Keratinocyte (primary cell): ENCODE data around the gene PLXNB3. TPM values are rescaled to one million over a fixed set of nuclear protein-coding genes. Genes with fewer than 3 reads are reported as not detected.

Experiments used
- DNase-seq: peaks from one replicate; pipeline ENCODE4 v3.0.0-alpha.2; 2011; ENCODE audit warnings: low read depth, missing footprints, low spot score
- FAIRE-seq: peaks from 2 replicates; lab custom pipeline; 2011; peaks lifted over from hg19 to GRCh38; lab: Jason Lieb, UNC
- H2AFZ ChIP-seq: 2 replicates; pipeline ENCODE4 v1.6.0; 2012; ENCODE audit warnings: low read length, control low read depth, inconsistent platforms; ENCODE audit not compliant: control insufficient read depth
- H3K27ac ChIP-seq: 2 replicates; pipeline ENCODE4 v1.5.1; 2011; ENCODE audit warnings: low read length; ENCODE audit not compliant: control insufficient read depth, insufficient read depth
- H3K27me3 ChIP-seq: 3 replicates; pipeline ENCODE4 v1.6.0; 2011; ENCODE audit warnings: low read length; ENCODE audit not compliant: control insufficient read depth, insufficient read depth; ENCODE audit errors: extremely low read depth
- H3K36me3 ChIP-seq, 2 experiments: 2 replicates in 1 of 2; 3 replicates in 1 of 2; pipeline ENCODE4 v1.5.1; 2011; ENCODE audit warnings: low read length in 2 of 2, mild to moderate bottlenecking in 1 of 2; ENCODE audit not compliant: control insufficient read depth in 2 of 2, insufficient read depth in 2 of 2; ENCODE audit errors: extremely low read depth in 1 of 2
- H3K4me1 ChIP-seq: 3 replicates; pipeline ENCODE4 v1.5.1; 2011; ENCODE audit warnings: low read length; ENCODE audit not compliant: control insufficient read depth, insufficient read depth; ENCODE audit errors: extremely low read depth
- H3K4me2 ChIP-seq: 3 replicates; pipeline ENCODE4 v1.6.0; 2011; ENCODE audit warnings: low read depth, low read length; ENCODE audit not compliant: control insufficient read depth, insufficient read depth; ENCODE audit errors: extremely low read depth
- H3K4me3 ChIP-seq, 3 experiments: fragments of 200-600 bp in 1 of 3; sonication (generic) in 1 of 3; 2 replicates in 2 of 3; 3 replicates in 1 of 3; pipeline ENCODE4 v1.5.1; 2011 to 2016; ENCODE audit warnings: low read length in 3 of 3, mild to moderate bottlenecking in 3 of 3, control low read depth in 2 of 3, inconsistent platforms in 1 of 3, low read depth in 1 of 3, mixed read lengths in 1 of 3, mixed run types in 1 of 3, moderate library complexity in 1 of 3; ENCODE audit not compliant: control insufficient read depth in 2 of 3, insufficient read depth in 2 of 3; ENCODE audit errors: extremely low read depth in 1 of 3
- H3K79me2 ChIP-seq: 2 replicates; pipeline ENCODE4 v1.6.0; 2012; ENCODE audit warnings: low read length; ENCODE audit not compliant: control insufficient read depth, insufficient read depth
- H3K9ac ChIP-seq: 3 replicates; pipeline ENCODE4 v1.6.0; 2011; ENCODE audit warnings: low read length; ENCODE audit not compliant: control insufficient read depth, insufficient read depth; ENCODE audit errors: extremely low read depth
- H3K9me1 ChIP-seq: 3 replicates; pipeline ENCODE4 v1.6.0; 2011; ENCODE audit warnings: low read length; ENCODE audit not compliant: control insufficient read depth, insufficient read depth; ENCODE audit errors: extremely low read depth
- H3K9me3 ChIP-seq: 2 replicates; pipeline ENCODE4 v1.5.1; 2012; ENCODE audit warnings: low read depth, low read length; ENCODE audit not compliant: control insufficient read depth
- H4K20me1 ChIP-seq: 3 replicates; pipeline ENCODE4 v1.6.0; 2011; ENCODE audit warnings: low read length; ENCODE audit not compliant: control insufficient read depth, insufficient read depth; ENCODE audit errors: extremely low read depth
- CTCF ChIP-seq, 3 experiments: IDR thresholded peaks in 1 of 3; conservative IDR thresholded peaks in 1 of 3; optimal IDR thresholded peaks in 1 of 3; 2 replicates in 2 of 3; 3 replicates in 1 of 3; pipeline versions ENCODE3 to v1.5.1; 2011; ENCODE audit warnings: low read length in 3 of 3, mild to moderate bottlenecking in 3 of 3, moderate library complexity in 2 of 3, control low read depth in 1 of 3, inconsistent platforms in 1 of 3; ENCODE audit not compliant: insufficient read depth in 2 of 3; ENCODE audit errors: extremely low read depth in 1 of 3
- EZH2 ChIP-seq: IDR thresholded peaks from one replicate; pipeline ENCODE4 v1.6.1; 2012; ENCODE audit warnings: inconsistent platforms, mild to moderate bottlenecking, low read length, moderate library complexity
- dilution Hi-C: fragments of 300-500 bp; cut with MboI; formaldehyde crosslinking; loops from one replicate; pipeline ENCODE4 v1.7.0; 2020; ENCODE audit warnings: low sequenced_read_pairs; ENCODE audit not compliant: extremely low pct_ligation_motif_present
- polyA plus RNA-seq, 5 experiments: library from polyadenylated mRNA; depleted of rRNA in 3 of 5; stranded (reverse) in 3 of 5; stranded (forward) in 1 of 5; unstranded in 1 of 5; fragments of >200 nt; gene quantifications; 1 replicate in 1 of 5; 2 replicates in 3 of 5; 3 replicates in 1 of 5; pipeline versions ENCODE4 v1.2.1 to v1.2.3, GENCODE V29; 2011 to 2012; ENCODE audit warnings: missing spikeins in 2 of 5, low read depth in 1 of 5, low replicate concordance in 1 of 5

Gene PLXNB3
- polyA plus RNA-seq, 1 donor (not counting 4 experiments of a cell fraction or from before 2014, with no cell fraction given): 7.2 TPM

GRCh38 chrX:153769865-153770600 is 6.0 kb downstream of the PLXNB3 start:
- no peak overlapping the region for H3K4me2 ChIP-seq
- peaks cover 0 to 4% of the 10 kb centered on the region in 2 experiments for H3K36me3 ChIP-seq
- H3K9me1 ChIP-seq: no peaks in the 10 kb centered on the region
- DNase-seq (no peak), FAIRE-seq (no peak)
- peaks cover 4% of the 10 kb centered on the region for H3K9me3 ChIP-seq
- no peaks in the 10 kb centered on the region for H3K27me3 ChIP-seq
- no peaks in the 10 kb centered on the region for H4K20me1 ChIP-seq
- dilution Hi-C loops: no loop called here
- no peaks in the 10 kb centered on the region for H3K79me2 ChIP-seq
- no peak overlapping the region for H2AFZ ChIP-seq
- no peak overlapping the region for H3K4me3 ChIP-seq
- peaks cover 4% of the 10 kb centered on the region for H3K4me1 ChIP-seq
- H3K27ac ChIP-seq: no peak overlapping the region
- TF ChIP-seq EZH2 (no peak), CTCF (optimal IDR thresholded peaks at IDR 0.05 in 1 of 3, IDR thresholded peaks at IDR 0.05 in 1 of 3, conservative IDR thresholded peaks at IDR 0.05 in 1 of 3; ENCODE audit: extremely low read depth in 1 of 3, insufficient read depth in 2 of 3, low read length in 3 of 3) (no peak)
- H3K9ac ChIP-seq: no peak overlapping the region

GRCh38 chrX:153770601-153771414 is 6.8 kb downstream of the PLXNB3 start:
- Histone ChIP-seq H4K20me1 (no peaks in the 10 kb centered on the region), H2AFZ (no peak overlapping the region), H3K9me3 (peaks cover 4% of the 10 kb centered on the region), H3K4me1 (no peaks in the 10 kb centered on the region), H3K79me2 (no peaks in the 10 kb centered on the region), H3K9me1 (no peaks in the 10 kb centered on the region), H3K4me3 (no peak overlapping the region), H3K27me3 (no peaks in the 10 kb centered on the region), H3K9ac (no peak overlapping the region), H3K4me2 (no peak overlapping the region), H3K27ac (no peak overlapping the region), H3K36me3 (peaks cover 0 to 6% of the 10 kb centered on the region in 2 experiments)
- TF ChIP-seq EZH2 (no peak), CTCF (optimal IDR thresholded peaks at IDR 0.05 in 1 of 3, IDR thresholded peaks at IDR 0.05 in 1 of 3, conservative IDR thresholded peaks at IDR 0.05 in 1 of 3; ENCODE audit: extremely low read depth in 1 of 3, insufficient read depth in 2 of 3, low read length in 3 of 3) (no peak)
- FAIRE-seq (no peak), DNase-seq (no peak)
- dilution Hi-C loops: no loop called here
